ENCODE measurements around the gene FAM131A. TPM values are rescaled to one million over a fixed set of nuclear protein-coding genes. Genes with fewer than 3 reads are reported as not detected.

The FAM131A gene
- total and polyA plus RNA-seq, 10 of the 15 experiments (the other 5 are each of a cell fraction or from before 2014, with no cell fraction given) = 0.31 to 4.5 (median 1.5) TPM

DNA sequence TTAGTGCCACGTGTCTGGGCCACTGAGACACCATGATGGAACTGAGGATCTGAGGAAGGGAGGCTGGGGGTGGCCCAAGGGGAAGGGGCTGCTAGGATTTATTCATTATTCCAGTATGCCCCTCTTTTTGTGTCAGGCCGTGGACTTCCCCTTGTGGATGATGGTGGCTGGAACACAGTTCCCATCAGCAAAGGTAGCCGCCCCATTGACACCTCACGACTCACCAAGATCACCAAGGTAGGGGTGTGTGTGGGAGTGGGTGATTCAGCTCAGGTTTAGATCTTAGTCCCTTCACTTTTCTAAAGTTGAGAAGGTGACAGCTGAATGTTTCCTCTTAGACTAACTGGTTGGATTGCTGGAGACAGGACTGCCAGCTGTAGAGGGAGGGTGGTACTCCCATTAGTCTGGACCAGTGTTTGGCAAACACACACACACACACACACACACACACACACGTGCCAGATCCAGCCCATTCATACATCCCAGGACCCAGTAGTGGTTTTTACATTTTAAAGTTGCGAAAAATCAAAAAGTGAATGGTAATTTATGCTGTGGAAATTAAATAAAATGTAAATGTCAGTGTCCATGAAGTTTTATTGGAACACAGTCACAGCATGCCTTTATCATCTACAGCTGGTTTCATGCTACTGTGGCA lies 11.6 kb upstream of the FAM131A start:
- ATAC-seq (no peak), FAIRE-seq (no peak), DNase-seq (ENCODE audit: low read depth, low spot score) (no peak)
- in situ Hi-C loops (cut with MboI) (no loop called here), intact Hi-C loops (cut with micrococcal nuclease; ENCODE audit: unreplicated experiment) (no loop called here)
- no peak overlapping the region for H3K4me3 ChIP-seq
- CTCF ChIA-PET = interaction anchor here (1.8 kb wide), 1 partner anchor 28 kb away, joined by 6 read pairs; no protein-coding TSS in a partner anchor
- H3K9ac ChIP-seq (ENCODE audit: control insufficient read depth, insufficient read depth, low read length) = no peak overlapping the region
- SMC1A ChIA-PET (ENCODE audit: uncharacterized antibody, unreplicated experiment) = interaction anchor here (1.9 kb wide), 1 partner anchor 9 kb away, joined by 4 read pairs; no protein-coding TSS in a partner anchor
- 98% methylated on average over 5 of the region's 6 CpGs for WGBS (ENCODE audit: insufficient coverage, insufficient replicate concordance, low lambda C conversion rate, missing lambda C conversion rate)
- no peak overlapping the region for H2AFZ ChIP-seq (ENCODE audit: control insufficient read depth, low read depth, low read length)
- no peak overlapping the region for H3K4me2 ChIP-seq (ENCODE audit: control insufficient read depth, insufficient read depth)
- TF ChIP-seq ZBED1 (IDR thresholded peaks at IDR 0.05; ENCODE audit: borderline replicate concordance) = 0 out of 2 replicates have a peak, but pooled peaks have one; percentile 19
- no peak for TF ChIP-seq NBN (IDR thresholded peaks at IDR 0.05)
- TF ChIP-seq CBX3 (IDR thresholded peaks at IDR 0.05; ENCODE audit: borderline replicate concordance, low read depth) = no peak
- TF ChIP-seq POLR2AphosphoS5 (IDR thresholded peaks at IDR 0.05; ENCODE audit: low read length) = 0 out of 2 replicates have a peak, but pooled peaks have one; percentile 18
- RAD21 ChIA-PET (ENCODE audit: unreplicated experiment) = no interaction called here
- no peaks in the 10 kb centered on the region for H3K4me1 ChIP-seq (ENCODE audit: control insufficient read depth, insufficient read depth, low read length)
- no TSS peak for BruUV-seq (replicated peaks)
- no peaks in the 10 kb centered on the region; the same call in 1 of the 2 replicates for H3K79me2 ChIP-seq (ENCODE audit: control insufficient read depth, insufficient read depth, low read length)
- no peaks in the 10 kb centered on the region for H3K9me3 ChIP-seq (replicated peaks; ENCODE audit: control insufficient read depth, insufficient read depth, low read length)
- POLR2A ChIA-PET = interaction anchor here (0.7 kb wide), 1 partner anchor 139 kb away, joined by 3 read pairs; no protein-coding TSS in a partner anchor
- H3K27me3 ChIP-seq (replicated peaks in 1 of 2; ENCODE audit: control insufficient read depth in 2 of 2, insufficient read depth in 2 of 2, low read length in 1 of 2) = no peaks in the 10 kb centered on the region
- no peak overlapping the region for H3K27ac ChIP-seq (ENCODE audit: control insufficient read depth, insufficient read depth)
- peaks cover 60 to 77% of the 10 kb centered on the region in 2 experiments for H3K36me3 ChIP-seq (ENCODE audit: control insufficient read depth in 2 of 2, insufficient read depth in 2 of 2, low read length in 1 of 2)
- H4K20me1 ChIP-seq (ENCODE audit: control insufficient read depth, insufficient read depth) = no peaks in the 10 kb centered on the region; the same call in none of the 2 replicates

DNA sequence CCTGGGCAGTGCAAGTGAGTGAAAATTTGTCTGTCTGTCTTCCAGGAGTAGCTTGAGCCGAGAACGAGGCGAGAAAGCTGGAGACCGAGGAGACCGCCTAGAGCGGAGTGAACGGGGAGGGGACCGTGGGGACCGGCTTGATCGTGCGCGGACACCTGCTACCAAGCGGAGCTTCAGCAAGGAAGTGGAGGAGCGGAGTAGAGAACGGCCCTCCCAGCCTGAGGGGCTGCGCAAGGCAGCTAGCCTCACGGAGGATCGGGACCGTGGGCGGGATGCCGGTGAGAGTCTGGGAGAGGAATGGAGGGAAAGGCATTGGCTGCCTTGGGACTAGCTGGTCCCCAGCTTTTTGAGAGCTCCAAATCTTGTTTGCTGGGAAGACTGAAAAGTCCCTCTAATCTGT lies 10.2 kb upstream of the FAM131A start:
- Histone ChIP-seq H3K27ac (ENCODE audit: control insufficient read depth, insufficient read depth) (no peak overlapping the region), H3K36me3 (ENCODE audit: control insufficient read depth in 2 of 2, insufficient read depth in 2 of 2, low read length in 1 of 2) (peaks cover 60 to 78% of the 10 kb centered on the region in 2 experiments), H3K4me1 (ENCODE audit: control insufficient read depth, insufficient read depth, low read length) (no peaks in the 10 kb centered on the region), H4K20me1 (ENCODE audit: control insufficient read depth, insufficient read depth) (no peaks in the 10 kb centered on the region; the same call in none of the 2 replicates), H3K9me3 (replicated peaks; ENCODE audit: control insufficient read depth, insufficient read depth, low read length) (no peaks in the 10 kb centered on the region), H2AFZ (ENCODE audit: control insufficient read depth, low read depth, low read length) (no peak overlapping the region), H3K27me3 (replicated peaks in 1 of 2; ENCODE audit: control insufficient read depth in 2 of 2, insufficient read depth in 2 of 2, low read length in 1 of 2) (no peaks in the 10 kb centered on the region), H3K79me2 (ENCODE audit: control insufficient read depth, insufficient read depth, low read length) (no peaks in the 10 kb centered on the region; the same call in 1 of the 2 replicates), H3K4me2 (ENCODE audit: control insufficient read depth, insufficient read depth) (no peak overlapping the region), H3K4me3 (no peak overlapping the region), H3K9ac (ENCODE audit: control insufficient read depth, insufficient read depth, low read length) (no peak overlapping the region)
- TF ChIP-seq ZNF274 (IDR thresholded peaks at IDR 0.05; ENCODE audit: insufficient read depth, insufficient read length) (no peak), WRNIP1 (IDR thresholded peaks at IDR 0.05; ENCODE audit: borderline replicate concordance, low read depth, low read length) (no peak), EZH2 (IDR thresholded peaks at IDR 0.05; ENCODE audit: borderline replicate concordance, control insufficient read depth, low read depth, low read length) (no peak), MYC (IDR thresholded peaks at IDR 0.05; ENCODE audit: insufficient read depth, insufficient read length, insufficient replicate concordance, low read length, severe bottlenecking) (no peak), SUPT20H (IDR thresholded peaks at IDR 0.05; ENCODE audit: borderline replicate concordance, control insufficient read depth, low read depth, low read length) (no peak)
- TF ChIP-seq, protein P1, sequence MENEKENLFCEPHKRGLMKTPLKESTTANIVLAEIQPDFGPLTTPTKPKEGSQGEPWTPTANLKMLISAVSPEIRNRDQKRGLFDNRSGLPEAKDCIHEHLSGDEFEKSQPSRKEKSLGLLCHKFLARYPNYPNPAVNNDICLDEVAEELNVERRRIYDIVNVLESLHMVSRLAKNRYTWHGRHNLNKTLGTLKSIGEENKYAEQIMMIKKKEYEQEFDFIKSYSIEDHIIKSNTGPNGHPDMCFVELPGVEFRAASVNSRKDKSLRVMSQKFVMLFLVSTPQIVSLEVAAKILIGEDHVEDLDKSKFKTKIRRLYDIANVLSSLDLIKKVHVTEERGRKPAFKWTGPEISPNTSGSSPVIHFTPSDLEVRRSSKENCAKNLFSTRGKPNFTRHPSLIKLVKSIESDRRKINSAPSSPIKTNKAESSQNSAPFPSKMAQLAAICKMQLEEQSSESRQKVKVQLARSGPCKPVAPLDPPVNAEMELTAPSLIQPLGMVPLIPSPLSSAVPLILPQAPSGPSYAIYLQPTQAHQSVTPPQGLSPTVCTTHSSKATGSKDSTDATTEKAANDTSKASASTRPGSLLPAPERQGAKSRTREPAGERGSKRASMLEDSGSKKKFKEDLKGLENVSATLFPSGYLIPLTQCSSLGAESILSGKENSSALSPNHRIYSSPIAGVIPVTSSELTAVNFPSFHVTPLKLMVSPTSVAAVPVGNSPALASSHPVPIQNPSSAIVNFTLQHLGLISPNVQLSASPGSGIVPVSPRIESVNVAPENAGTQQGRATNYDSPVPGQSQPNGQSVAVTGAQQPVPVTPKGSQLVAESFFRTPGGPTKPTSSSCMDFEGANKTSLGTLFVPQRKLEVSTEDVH (IDR thresholded peaks at IDR 0.05; ENCODE audit: low read depth, partially characterized antibody) = no peak
- TF ChIP-seq, protein P2, sequence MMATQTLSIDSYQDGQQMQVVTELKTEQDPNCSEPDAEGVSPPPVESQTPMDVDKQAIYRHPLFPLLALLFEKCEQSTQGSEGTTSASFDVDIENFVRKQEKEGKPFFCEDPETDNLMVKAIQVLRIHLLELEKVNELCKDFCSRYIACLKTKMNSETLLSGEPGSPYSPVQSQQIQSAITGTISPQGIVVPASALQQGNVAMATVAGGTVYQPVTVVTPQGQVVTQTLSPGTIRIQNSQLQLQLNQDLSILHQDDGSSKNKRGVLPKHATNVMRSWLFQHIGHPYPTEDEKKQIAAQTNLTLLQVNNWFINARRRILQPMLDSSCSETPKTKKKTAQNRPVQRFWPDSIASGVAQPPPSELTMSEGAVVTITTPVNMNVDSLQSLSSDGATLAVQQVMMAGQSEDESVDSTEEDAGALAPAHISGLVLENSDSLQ (IDR thresholded peaks at IDR 0.05) = no peak
- POLR2A ChIA-PET = no interaction called here
- SMC1A ChIA-PET (ENCODE audit: uncharacterized antibody, unreplicated experiment) = interaction anchor here (1.9 kb wide), 1 partner anchor 11 kb away, joined by 4 read pairs; no protein-coding TSS in a partner anchor
- BruUV-seq (replicated peaks) = TSS peak; percentile 2
- ATAC-seq (no peak), FAIRE-seq (no peak), DNase-seq (ENCODE audit: low read depth, low spot score) (no peak)
- RAD21 ChIA-PET (ENCODE audit: unreplicated experiment) = no interaction called here
- intact Hi-C loops (cut with micrococcal nuclease; ENCODE audit: unreplicated experiment) = no loop called here
- in situ Hi-C loops (cut with MboI) = no loop called here
- CTCF ChIA-PET = interaction anchor here (0.7 to 1.8 kb wide), 2 partner anchors 27 to 431 kb away, joined by 3 to 6 read pairs; no protein-coding TSS in a partner anchor
- whole genome bisulfite sequencing (ENCODE audit: insufficient coverage, insufficient replicate concordance, low lambda C conversion rate, missing lambda C conversion rate) = 97% methylated on average over 21 of the region's 21 CpGs
